ENCODE data around the gene NTM.
"Not testable (repeated sequence)": the region's sequence is repeated elsewhere in the genome, so short reads cannot be mapped to it uniquely, and the experiment has no call there.

The NTM gene

GRCh38 chr11:132351050-132351449 is 980.6 kb downstream of the NTM start:
- DNase-seq = no peak

GRCh38 chr11:132352497-132352896 is 982.1 kb downstream of the NTM start:
- DNase-seq = no peak

- DNase-seq = no peak
Observed at GRCh38 chr11:132353255-132353654, 982.8 kb downstream of the NTM start.

- DNase-seq = no peak
Observed at GRCh38 chr11:132357811-132358572, 987.6 kb downstream of the NTM start.

GRCh38 chr11:132358573-132358953 is 988.1 kb downstream of the NTM start:
- no peak for DNase-seq

GRCh38 chr11:132361011-132361550 is 990.7 kb downstream of the NTM start:
- DNase-seq = no peak

GRCh38 chr11:132365650-132366049 is 995.2 kb downstream of the NTM start:
- DNase-seq = no peak

GRCh38 chr11:132367293-132367692 is 996.9 kb downstream of the NTM start:
- DNase-seq = no peak

GRCh38 chr11:132370114-132370513 is 999.7 kb downstream of the NTM start:
- not testable (repeated sequence) for DNase-seq

GRCh38 chr11:132373405-132374143 is 1003.2 kb downstream of the NTM start:
- no peak for DNase-seq

- no peak for DNase-seq
Observed at GRCh38 chr11:132379540-132379939, 1009.1 kb downstream of the NTM start.
